Pancreas (tissue), 10 donors: Measurements from ENCODE around the gene GSTM1. TPM values are rescaled to one million over a fixed set of nuclear protein-coding genes. Genes with fewer than 3 reads are reported as not detected.
"Not testable (repeated sequence)": the region's sequence is repeated elsewhere in the genome, so short reads cannot be mapped to it uniquely, and the experiment has no call there.

ENCODE experiments used
- ATAC-seq, 4 donors: fragments of 200-7000 bp; cut with Tn5 transposase; one replicate each; pipeline versions ENCODE4 v1.8.0 to v1.9.1; 2020; ENCODE audit warnings: mild to moderate bottlenecking in 4 of 4, moderate library complexity in 4 of 4
- DNase-seq, 6 donors: peaks; one replicate each; pipeline ENCODE4 v3.0.0-alpha.2; 2020
- FAIRE-seq: peaks from 2 replicates; lab custom pipeline; 2012; peaks lifted over from hg19 to GRCh38; lab: Jason Lieb, UNC
- H3K27ac ChIP-seq, 4 donors: fragments of 200-600 bp; sonication (generic); 1 replicate in 3 of 4; 2 replicates in 1 of 4; pipeline versions ENCODE4 v1.5.0 to v1.8.0; 2020
- H3K27me3 ChIP-seq, 4 donors: fragments of 200-600 bp; one replicate each; pipeline ENCODE4 v1.8.0; 2021
- H3K36me3 ChIP-seq, 3 donors: fragments of 200-600 bp; sonication (generic) in 1 of 3; one replicate each; pipeline versions ENCODE4 v1.5.0 to v1.8.0; 2020 to 2021
- H3K4me1 ChIP-seq, 3 donors: fragments of 200-600 bp; one replicate each; pipeline ENCODE4 v1.8.0; 2021
- H3K4me3 ChIP-seq, 4 donors: fragments of 200-600 bp; sonication (generic) in 2 of 4; one replicate each; pipeline versions ENCODE4 v1.5.0 to v1.8.0; 2020 to 2021
- H3K9me3 ChIP-seq, 4 donors: fragments of 200-600 bp; one replicate each; pipeline ENCODE4 v1.8.0; 2021
- WGBS, 2 donors: extraction: QIAGEN DNeasy Blood & Tissue Kit; methylation state at CpG; one replicate each; pipeline ENCODE4 v1.1.7; 2013; 5-methylcytosine and 5-hydroxymethylcytosine counted together
- intact Hi-C, 3 donors: fragments of 100-400 bp; cut with DNase I; formaldehyde crosslinking; loops; one replicate each; pipeline versions ENCODE4 v1.11.1 to v1.14.2; 2022
- polyA plus RNA-seq, 2 donors: library from polyadenylated mRNA; stranded (reverse); fragments of 200-250 nt; gene quantifications; one replicate each; pipeline ENCODE4 v1.2.3, GENCODE V29; 2013
- total RNA-seq, 6 donors: library from RNA; stranded (reverse); fragmentation: NEBNext Ultra II Directional in 4 of 6; extraction: Animal tissue kit (Norgen Biotek cat#: 25700) in 4 of 6; gene quantifications; one replicate each; pipeline versions ENCODE4 v1.2.1 to v1.2.4, GENCODE V29; 2021 to 2023
- TF ChIP-seq, protein P1 (sequence below), 4 donors: fragments of 200-600 bp; sonication (generic) in 3 of 4; IDR thresholded peaks; one replicate each; pipeline versions ENCODE4 v1.5.0 to v1.8.0; 2021; ENCODE audit warnings: antibody characterized with exemption in 4 of 4
- donor health status: healthy with polysubstance abuse.
- donor health status: DM: no; HTN: no; CAD: no; lungs with moderate emphysema.
- donor health status: DM: no; HTN: no; CAD: no.
- donor health status: control.
- donor health status: control.
- donor health status: Bipolar disorder and iron deficiency.
- donor health status: DM: yes; HTN: yes; CAD: no.
- donor health status: DM: no; HTN: no; CAD: no.
- donor health status: DM: no; HTN: no; CAD: no.
- donor health status: DM: yes; HTN: yes; CAD: no.

The GSTM1 gene
- total and polyA plus RNA-seq, 8 donors = 21.7 to 41.8 (median 26.9) TPM; not detected in 3

GRCh38 chr1:109704173-109704572 lies 16.6 kb downstream of the GSTM1 start:
- no peak overlapping the region for H3K4me3 ChIP-seq
- H3K4me1 ChIP-seq = no peaks in the 10 kb centered on the region
- no peak overlapping the region for H3K27ac ChIP-seq
- peak in 1 of 4 donors; percentile 47 for ATAC-seq
- TF ChIP-seq, protein P1, sequence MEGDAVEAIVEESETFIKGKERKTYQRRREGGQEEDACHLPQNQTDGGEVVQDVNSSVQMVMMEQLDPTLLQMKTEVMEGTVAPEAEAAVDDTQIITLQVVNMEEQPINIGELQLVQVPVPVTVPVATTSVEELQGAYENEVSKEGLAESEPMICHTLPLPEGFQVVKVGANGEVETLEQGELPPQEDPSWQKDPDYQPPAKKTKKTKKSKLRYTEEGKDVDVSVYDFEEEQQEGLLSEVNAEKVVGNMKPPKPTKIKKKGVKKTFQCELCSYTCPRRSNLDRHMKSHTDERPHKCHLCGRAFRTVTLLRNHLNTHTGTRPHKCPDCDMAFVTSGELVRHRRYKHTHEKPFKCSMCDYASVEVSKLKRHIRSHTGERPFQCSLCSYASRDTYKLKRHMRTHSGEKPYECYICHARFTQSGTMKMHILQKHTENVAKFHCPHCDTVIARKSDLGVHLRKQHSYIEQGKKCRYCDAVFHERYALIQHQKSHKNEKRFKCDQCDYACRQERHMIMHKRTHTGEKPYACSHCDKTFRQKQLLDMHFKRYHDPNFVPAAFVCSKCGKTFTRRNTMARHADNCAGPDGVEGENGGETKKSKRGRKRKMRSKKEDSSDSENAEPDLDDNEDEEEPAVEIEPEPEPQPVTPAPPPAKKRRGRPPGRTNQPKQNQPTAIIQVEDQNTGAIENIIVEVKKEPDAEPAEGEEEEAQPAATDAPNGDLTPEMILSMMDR (IDR thresholded peaks at IDR 0.05) = no peak
- H3K9me3 ChIP-seq = no peaks in the 10 kb centered on the region
- 74 to 76% methylated on average over 8 of the region's 8 CpGs for WGBS, 2 donors
- no peak for FAIRE-seq
- intact Hi-C loops = no loop called here
- H3K27me3 ChIP-seq = no peaks in the 10 kb centered on the region
- no peak for DNase-seq
- H3K36me3 ChIP-seq = no peaks in the 10 kb centered on the region

- Histone ChIP-seq H3K36me3 (no peaks in the 10 kb centered on the region), H3K27ac (no peak overlapping the region), H3K9me3 (no peaks in the 10 kb centered on the region), H3K4me3 (no peak overlapping the region), H3K4me1 (no peaks in the 10 kb centered on the region), H3K27me3 (no peaks in the 10 kb centered on the region)
- ATAC-seq = no peak
- FAIRE-seq = no peak
- no peak for DNase-seq
- intact Hi-C loops = no loop called here
- 67 to 69% methylated on average over 4 of the region's 4 CpGs for WGBS, 2 donors
- TF ChIP-seq, protein P1 (IDR thresholded peaks at IDR 0.05) = no peak
Measured at GRCh38 chr1:109705411-109705810, 17.8 kb downstream of the GSTM1 start.

GRCh38 chr1:109708949-109709348 lies 21.3 kb downstream of the GSTM1 start:
- DNase-seq, H3K4me3 ChIP-seq, H3K9me3 ChIP-seq, H3K36me3 ChIP-seq, intact Hi-C loops, H3K27ac ChIP-seq, ATAC-seq, H3K4me1 ChIP-seq, H3K27me3 ChIP-seq, FAIRE-seq: not testable (repeated sequence)
- 79 to 98% methylated on average over 4 of the region's 4 CpGs for whole genome bisulfite sequencing, 2 donors

DNA sequence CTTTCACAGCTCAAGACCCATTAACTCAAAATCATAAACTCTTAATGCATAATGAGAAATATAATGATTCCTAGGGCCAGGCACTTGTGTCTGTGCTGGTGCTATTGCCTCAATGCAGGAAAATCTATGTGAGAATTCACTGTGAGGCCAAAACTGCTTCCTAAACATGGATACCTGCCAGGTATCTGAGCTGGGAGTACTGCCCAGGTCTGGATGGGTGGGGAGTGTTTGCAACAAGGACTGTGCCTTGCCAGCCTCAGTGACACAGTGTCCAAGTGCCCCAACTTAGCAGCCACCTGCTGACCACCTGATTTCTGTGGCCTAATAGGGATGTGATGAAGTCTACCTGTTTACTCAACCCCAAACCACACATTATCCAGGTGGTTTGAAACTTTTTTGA lies 22.2 kb downstream of the GSTM1 start:
- H3K4me1 ChIP-seq, H3K36me3 ChIP-seq, H3K27me3 ChIP-seq, FAIRE-seq, DNase-seq, H3K9me3 ChIP-seq, H3K27ac ChIP-seq, H3K4me3 ChIP-seq, intact Hi-C loops: not testable (repeated sequence)
- peak in 2 of 4 donors; percentile 41 to 43 for ATAC-seq

- peak in 1 of 6 donors; percentile 51 for DNase-seq
- intact Hi-C loops = not testable (repeated sequence)
- ATAC-seq = peak in 3 of 4 donors; percentile 23 to 67 (median 37)
Measured at GRCh38 chr1:109711593-109712320, 24.1 kb downstream of the GSTM1 start, which contains the start of gene GSTM5. Gene GSTM5 (plus strand): TSS chr1:109712251. CDS start chr1:109712313, 62 bp downstream.

GRCh38 chr1:109712321-109712864 lies 24.8 kb downstream of the GSTM1 start:
- H3K27ac ChIP-seq = no peak overlapping the region
- H3K27me3 ChIP-seq = no peaks in the 10 kb centered on the region
- intact Hi-C loops = no loop called here
- TF ChIP-seq, protein P1 (IDR thresholded peaks at IDR 0.05) = no peak
- DNase-seq = no peak
- 74 to 82% methylated on average over 21 to 22 of the region's 22 CpGs for WGBS, 2 donors
- H3K9me3 ChIP-seq = no peaks in the 10 kb centered on the region
- H3K4me1 ChIP-seq = no peaks in the 10 kb centered on the region
- peak in 1 of 4 donors; percentile 39 for ATAC-seq
- FAIRE-seq = no peak
- no peaks in the 10 kb centered on the region for H3K36me3 ChIP-seq
- peak overlapping the region in 1 of 4 donors; percentile 7 for H3K4me3 ChIP-seq

More at GRCh38 chr1:109711593-109712320, 24.1 kb downstream of the GSTM1 start, which contains the start of gene GSTM5:
- not testable (repeated sequence) for H3K4me1 ChIP-seq, H3K27me3 ChIP-seq, H3K27ac ChIP-seq, H3K9me3 ChIP-seq, FAIRE-seq, H3K36me3 ChIP-seq
- WGBS, 2 donors = 58 to 62% methylated on average over 33 of the region's 33 CpGs
- peak within 1 kb of the TSS in 1 of 4 donors; percentile 7 for H3K4me3 ChIP-seq
